NCI-H2196 treated with DMSO at 0.1 percent for 48 hours (cell line): ENCODE data around the gene LRP1.

Source experiments
- DNase-seq: peaks from one replicate; lab custom pipeline; 2025; ENCODE audit not compliant: unreplicated experiment; lab: John Stamatoyannopoulos, UW

Gene LRP1

DNA sequence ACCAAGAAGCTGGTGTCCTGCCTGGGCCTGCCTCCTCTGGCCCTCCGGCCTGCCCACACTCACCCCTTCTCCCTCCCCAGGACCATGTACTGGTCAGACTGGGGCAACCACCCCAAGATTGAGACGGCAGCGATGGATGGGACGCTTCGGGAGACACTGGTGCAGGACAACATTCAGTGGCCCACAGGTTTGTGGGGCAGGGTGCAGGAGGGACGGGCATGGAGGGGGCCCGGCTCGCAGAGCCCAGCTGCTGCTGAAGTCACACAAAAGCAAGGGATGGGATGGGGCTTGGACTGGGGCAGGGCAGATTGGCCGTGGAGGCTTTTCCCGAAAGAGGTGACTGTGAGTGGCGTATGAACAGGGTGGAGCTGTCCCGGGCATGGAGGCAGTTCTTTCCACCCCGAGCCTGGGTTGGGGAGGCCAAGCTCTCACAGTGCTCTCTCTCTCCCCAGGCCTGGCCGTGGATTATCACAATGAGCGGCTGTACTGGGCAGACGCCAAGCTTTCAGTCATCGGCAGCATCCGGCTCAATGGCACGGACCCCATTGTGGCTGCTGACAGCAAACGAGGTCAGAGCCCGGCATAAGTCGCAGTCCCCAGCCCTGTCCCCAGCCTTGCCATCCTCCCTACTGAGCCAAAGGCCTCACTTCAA lies 80.5 kb downstream of the LRP1 start:
- DNase-seq, result no peak

- DNase-seq, result no peak
Measured at GRCh38 chr12:57209916-57210315, 81.6 kb downstream of the LRP1 start.

DNA sequence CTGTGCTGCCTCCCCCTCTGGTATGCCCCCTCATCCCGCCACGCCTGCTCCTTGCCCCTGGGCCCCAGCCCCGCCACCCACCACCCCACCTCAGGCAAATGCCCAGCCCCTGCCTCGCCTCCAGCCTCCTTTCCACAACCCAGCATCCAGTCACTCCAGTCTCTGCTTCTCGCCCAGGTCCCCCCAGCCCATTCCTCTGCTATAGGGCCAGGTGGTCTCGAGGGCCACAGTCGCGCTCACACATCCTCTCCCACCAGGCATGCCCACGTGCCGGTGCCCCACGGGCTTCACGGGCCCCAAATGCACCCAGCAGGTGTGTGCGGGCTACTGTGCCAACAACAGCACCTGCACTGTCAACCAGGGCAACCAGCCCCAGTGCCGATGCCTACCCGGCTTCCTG lies 82.2 kb downstream of the LRP1 start:
- no peak for DNase-seq

DNA sequence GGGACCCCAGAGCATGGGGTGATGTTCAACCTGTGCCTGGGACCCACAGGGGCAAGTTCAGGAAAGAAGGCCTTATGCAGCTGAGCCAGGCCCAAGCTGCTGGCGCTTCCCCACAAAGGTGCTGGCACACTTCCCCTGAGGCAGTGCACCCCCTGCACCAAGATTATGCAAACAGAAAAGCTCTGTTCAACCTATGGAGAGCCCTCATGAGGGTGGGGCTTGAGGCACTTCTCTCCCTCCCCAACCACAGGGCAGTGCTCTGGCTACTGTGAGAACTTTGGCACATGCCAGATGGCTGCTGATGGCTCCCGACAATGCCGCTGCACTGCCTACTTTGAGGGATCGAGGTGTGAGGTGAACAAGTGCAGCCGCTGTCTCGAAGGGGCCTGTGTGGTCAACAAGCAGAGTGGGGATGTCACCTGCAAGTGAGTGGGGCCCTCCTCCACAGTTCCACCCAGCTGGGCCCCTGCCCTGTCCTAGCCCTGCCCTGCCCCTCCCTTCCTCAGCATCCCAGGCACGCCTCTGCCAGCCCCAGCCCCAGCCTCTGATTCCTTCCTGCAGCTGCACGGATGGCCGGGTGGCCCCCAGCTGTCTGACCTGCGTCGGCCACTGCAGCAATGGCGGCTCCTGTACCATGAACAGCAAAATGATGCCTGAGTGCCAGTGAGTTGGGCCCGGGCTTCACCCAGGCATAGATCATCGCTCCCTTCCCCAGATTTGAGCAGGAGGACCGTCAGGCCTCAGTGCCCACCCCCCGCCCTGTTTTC lies 82.8 kb downstream of the LRP1 start:
- DNase-seq, result peak; percentile 50

GRCh38 chr12:57211791-57212700 lies 83.8 kb downstream of the LRP1 start:
- DNase-seq, result no peak

- no peak for DNase-seq
Measured at GRCh38 chr12:57212701-57213057, 84.4 kb downstream of the LRP1 start.

DNA sequence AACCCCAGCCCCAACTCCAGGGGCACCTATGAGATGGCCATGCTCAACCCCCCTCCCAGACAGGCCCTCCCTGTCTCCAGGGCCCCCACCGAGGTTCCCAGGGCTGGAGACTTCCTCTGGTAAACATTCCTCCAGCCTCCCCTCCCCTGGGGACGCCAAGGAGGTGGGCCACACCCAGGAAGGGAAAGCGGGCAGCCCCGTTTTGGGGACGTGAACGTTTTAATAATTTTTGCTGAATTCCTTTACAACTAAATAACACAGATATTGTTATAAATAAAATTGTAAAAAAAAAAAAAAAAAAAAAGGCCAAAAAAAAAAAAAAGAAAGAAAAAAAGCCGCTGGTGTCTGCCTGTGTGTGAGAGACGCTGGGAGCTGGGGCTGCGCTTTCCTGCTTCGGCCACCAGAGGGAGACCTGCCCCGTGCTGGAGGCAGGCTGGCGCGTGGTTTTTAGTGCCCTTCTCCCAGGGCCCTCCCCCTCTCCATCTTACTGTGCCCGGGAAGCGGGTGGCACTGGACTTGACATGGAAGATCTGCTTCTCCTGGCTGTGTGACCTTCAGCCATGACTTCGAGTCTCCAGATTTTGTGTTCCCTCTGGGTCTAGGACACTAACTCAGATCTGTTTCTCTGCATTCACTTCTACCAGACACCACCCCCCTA lies 84.9 kb downstream of the LRP1 start:
- peak; percentile 78 for DNase-seq

- DNase-seq, result no peak
Measured at GRCh38 chr12:57213763-57214397, 85.6 kb downstream of the LRP1 start.

DNA sequence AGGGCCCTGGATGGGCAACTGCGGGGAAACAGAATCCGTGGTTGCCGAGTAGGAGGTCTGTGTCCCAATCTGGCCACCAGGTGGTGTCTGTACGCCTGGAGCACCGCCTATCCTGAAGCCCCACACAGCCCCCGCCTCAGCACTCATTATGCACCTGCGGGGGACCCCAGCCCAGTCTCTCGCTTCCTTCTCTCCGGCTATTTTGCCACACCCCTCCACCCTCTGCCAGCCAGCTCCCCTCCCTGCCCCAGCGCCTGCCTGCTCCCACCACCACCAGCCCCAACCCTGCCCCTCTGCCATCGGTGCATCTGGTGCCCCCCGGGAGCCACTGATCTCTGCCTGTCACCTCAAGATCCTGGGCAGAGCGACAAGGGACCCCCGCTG lies 86.1 kb downstream of the LRP1 start:
- peak; percentile 42 for DNase-seq

- no peak for DNase-seq
Measured at GRCh38 chr12:57215065-57215464, 86.8 kb downstream of the LRP1 start.

GRCh38 chr12:57215668-57216013 lies 87.4 kb downstream of the LRP1 start:
- DNase-seq, result peak; percentile 35

DNA sequence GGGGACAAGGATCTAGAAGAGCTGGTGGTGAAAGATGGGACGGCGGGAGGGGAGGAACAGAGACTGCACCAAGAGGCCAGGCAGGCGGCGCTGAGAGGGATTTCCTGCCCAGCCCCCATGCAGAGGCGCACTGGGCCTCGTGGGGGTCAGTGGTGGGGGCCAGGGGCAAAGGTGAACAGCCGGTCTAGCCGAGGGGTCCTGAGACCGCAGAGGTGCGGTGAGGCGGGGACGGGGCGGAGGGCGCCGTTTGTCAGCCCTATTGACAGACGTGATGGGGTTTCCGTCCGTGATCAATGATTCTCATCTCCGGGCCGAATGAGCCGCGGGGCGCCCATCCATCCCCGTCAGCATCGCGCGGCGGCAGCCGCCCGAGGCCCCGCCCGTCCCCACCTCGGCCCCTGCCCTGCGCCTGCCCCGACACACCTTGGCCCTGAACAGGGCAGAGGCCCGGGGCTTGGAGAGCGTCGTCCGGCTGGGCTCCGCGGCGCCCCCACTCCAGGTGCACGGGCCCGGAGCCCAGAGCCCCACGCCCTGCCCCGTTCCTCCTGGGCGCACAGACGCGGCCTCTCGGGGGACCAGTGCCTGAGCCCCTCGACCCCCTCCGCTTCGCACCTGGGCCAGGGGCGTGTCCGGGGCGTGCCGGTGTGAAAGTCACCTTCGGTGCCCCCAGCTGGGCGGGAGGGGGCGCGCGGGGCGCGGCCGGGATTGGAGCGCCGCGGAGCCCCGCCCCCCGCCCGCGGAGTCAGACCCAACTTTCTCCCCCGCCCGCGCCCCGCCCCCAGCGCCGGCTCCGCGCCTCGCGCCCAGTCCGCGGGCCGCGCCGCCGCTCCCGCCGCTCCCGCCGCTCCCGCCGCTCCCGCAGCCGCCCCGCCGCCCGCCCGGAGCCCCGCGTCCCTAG lies 88.0 kb downstream of the LRP1 start, which contains the start of gene NXPH4:
Gene NXPH4 (plus strand): TSS at position 781 of the 898 bp plus-strand sequence. CDS start 176 bp downstream, outside the sequence.
- DNase-seq, result peak; percentile 35

- no peak for DNase-seq
Measured at GRCh38 chr12:57216921-57217879, 88.9 kb downstream of the LRP1 start.

- no peak for DNase-seq
Measured at GRCh38 chr12:57218030-57218853, 90.0 kb downstream of the LRP1 start.

DNA sequence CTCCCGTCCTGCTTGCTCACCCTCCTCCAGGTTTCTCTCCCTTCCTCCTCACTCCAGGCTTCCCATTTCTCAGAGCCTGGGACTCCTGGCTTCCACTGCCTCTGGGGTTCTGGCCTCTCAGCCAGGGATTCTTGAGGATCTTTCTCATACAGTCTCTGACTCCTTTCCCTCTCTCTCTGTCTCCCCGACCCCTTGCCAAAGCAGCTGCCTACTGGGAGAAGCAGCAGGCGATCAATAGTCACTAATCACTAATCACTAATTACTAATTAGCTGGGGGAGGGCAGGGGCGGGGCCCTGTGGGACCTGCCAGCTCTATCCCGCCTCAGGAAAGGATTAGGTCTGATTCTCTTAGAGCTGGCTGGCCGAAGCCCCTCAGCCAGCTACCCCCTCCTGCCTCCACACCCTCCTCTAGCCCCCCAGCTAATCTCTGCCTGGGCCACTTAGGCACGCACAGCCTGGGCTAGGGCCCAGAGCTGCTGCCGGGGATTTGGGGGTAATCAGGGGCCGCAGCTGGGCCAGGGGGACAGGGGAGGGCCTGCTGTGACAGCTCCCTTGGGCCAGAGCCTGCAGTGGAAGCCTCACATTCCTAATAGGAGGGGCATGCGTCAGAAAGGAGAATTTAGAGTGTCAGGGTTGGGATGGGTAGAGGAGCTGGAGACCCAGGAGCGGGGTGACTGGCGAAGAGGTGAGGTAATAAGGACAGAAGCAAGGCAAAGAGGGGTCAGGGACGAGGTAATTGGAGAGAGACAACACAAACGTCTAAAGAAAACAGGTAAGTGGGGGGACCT lies 91.1 kb downstream of the LRP1 start:
- no peak for DNase-seq

DNA sequence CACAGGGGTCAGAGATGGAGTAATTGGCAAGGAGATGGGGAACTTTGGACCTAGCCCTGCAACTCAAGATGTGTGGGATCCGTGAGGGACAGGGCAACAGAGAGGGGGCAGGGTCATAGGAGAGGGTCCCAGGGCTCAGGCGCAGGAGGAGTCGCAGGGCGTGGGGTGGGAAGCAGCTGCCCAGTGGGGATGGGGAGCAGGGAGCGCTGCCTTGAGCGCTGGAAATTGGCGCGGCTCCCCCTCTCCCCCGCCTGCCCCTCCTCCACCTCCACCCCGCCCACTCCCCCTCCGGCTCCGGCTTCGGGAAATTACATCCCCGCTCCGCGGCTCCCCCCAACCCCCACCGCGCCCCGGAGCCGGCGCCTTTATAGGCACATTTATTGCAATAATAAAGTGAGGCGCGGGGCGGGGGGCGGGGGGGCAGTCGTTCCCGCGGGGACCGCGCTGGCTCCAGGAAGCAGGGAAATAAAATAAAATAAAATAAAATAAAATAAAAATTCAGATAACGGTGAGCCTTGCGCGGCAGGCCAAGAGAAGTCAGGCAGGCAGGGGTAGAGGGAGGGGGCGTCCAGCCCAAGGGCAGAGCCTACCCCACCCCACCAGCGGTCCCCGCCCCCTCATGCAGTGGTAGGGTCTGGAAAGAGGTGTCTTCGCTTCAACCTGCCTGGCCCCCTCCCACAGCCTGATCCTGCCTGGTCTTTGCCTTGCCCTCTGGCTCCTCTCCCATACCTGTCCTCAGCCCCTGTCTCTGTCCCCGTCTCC lies 91.9 kb downstream of the LRP1 start:
- DNase-seq, result no peak
